GM12878 (cell line): ENCODE measurements around the gene MACROD2. TPM values are rescaled to one million over a fixed set of nuclear protein-coding genes. Genes with fewer than 3 reads are reported as not detected.

Source experiments
- ATAC-seq: fragments of 200-7000 bp; cut with Tn5 transposase; 3 replicates; pipeline ENCODE4 v1.9.1; 2020; ENCODE audit warnings: mild to moderate bottlenecking, moderate library complexity
- BruUV-seq: library from RNA; stranded (reverse); fragments of 400-500 nt; replicated peaks from 2 replicates; lab custom pipeline; 2021; lab: Mats Ljungman, UMichigan
- CTCF ChIA-PET: fragments of 300-600 bp; sonication (Branson Sonifier 250); formaldehyde crosslinking; extraction: SDS; loops from one replicate; lab custom pipeline; 2021; ENCODE audit warnings: inconsistent platforms; lab: Yijun Ruan, JAX
- POLR2A ChIA-PET: fragments of 350-600 bp; formaldehyde crosslinking; extraction: SDS; loops from one replicate; lab custom pipeline; 2021; ENCODE audit warnings: inconsistent platforms; lab: Charles Lee
- RAD21 ChIA-PET: fragments of 300-600 bp; sonication (Branson Sonifier 250); formaldehyde crosslinking; loops from one replicate; lab custom pipeline; 2023; ENCODE audit warnings: antibody characterized with exemption; ENCODE audit not compliant: unreplicated experiment; lab: Charles Lee
- SMC1A ChIA-PET: fragments of 300-600 bp; sonication (Branson Sonifier 250); formaldehyde crosslinking; loops from one replicate; lab custom pipeline; 2023; ENCODE audit not compliant: unreplicated experiment, uncharacterized antibody; lab: Charles Lee
- DNase-seq: peaks from one replicate; pipeline ENCODE4 v3.0.0-alpha.2; 2011; ENCODE audit warnings: low read depth, low spot score
- FAIRE-seq: peaks from 3 replicates; lab custom pipeline; 2011; peaks lifted over from hg19 to GRCh38; lab: Jason Lieb, UNC
- H2AFZ ChIP-seq: 2 replicates; pipeline ENCODE4 v1.6.0; 2011; ENCODE audit warnings: low read depth, low read length, control low read depth; ENCODE audit not compliant: control insufficient read depth
- H3K27ac ChIP-seq: 2 replicates; pipeline ENCODE4 v1.5.1; 2011; ENCODE audit warnings: control low read depth; ENCODE audit not compliant: control insufficient read depth, insufficient read depth
- H3K27me3 ChIP-seq, 2 experiments: replicated peaks in 1 of 2; 2 replicates each; pipeline versions ENCODE4 v1.6.0 to v1.6.1; 2011; ENCODE audit warnings: low read length in 1 of 2; ENCODE audit not compliant: control insufficient read depth in 2 of 2, insufficient read depth in 2 of 2
- H3K36me3 ChIP-seq, 2 experiments: 2 replicates each; pipeline ENCODE4 v1.5.1; 2011; ENCODE audit warnings: low read length in 1 of 2; ENCODE audit not compliant: control insufficient read depth in 2 of 2, insufficient read depth in 2 of 2
- H3K4me1 ChIP-seq: 2 replicates; pipeline ENCODE4 v1.6.1; 2011; ENCODE audit warnings: mild to moderate bottlenecking, low read length, moderate library complexity, mixed read lengths; ENCODE audit not compliant: control insufficient read depth, insufficient read depth
- H3K4me2 ChIP-seq: 2 replicates; pipeline ENCODE4 v1.6.0; 2011; ENCODE audit warnings: control low read depth; ENCODE audit not compliant: control insufficient read depth, insufficient read depth
- H3K4me3 ChIP-seq: fragments of 200-600 bp; sonication (generic); 2 replicates; pipeline ENCODE4 v1.5.1; 2016
- H3K79me2 ChIP-seq: 2 replicates; pipeline ENCODE4 v1.6.0; 2011; ENCODE audit warnings: low read length; ENCODE audit not compliant: control insufficient read depth, insufficient read depth
- H3K9ac ChIP-seq: 2 replicates; pipeline ENCODE4 v1.8.0; 2011; ENCODE audit warnings: low read length, control low read depth, mixed read lengths; ENCODE audit not compliant: control insufficient read depth, insufficient read depth
- H3K9me3 ChIP-seq: replicated peaks from 3 replicates; pipeline ENCODE4 v1.5.1; 2011; ENCODE audit warnings: mild to moderate bottlenecking, low read length; ENCODE audit not compliant: control insufficient read depth, insufficient read depth
- H4K20me1 ChIP-seq: 2 replicates; pipeline ENCODE4 v1.6.0; 2011; ENCODE audit not compliant: control insufficient read depth, insufficient read depth
- EP300 ChIP-seq, 2 experiments: fragments of 150-350 bp in 1 of 2; IDR thresholded peaks; 2 replicates each; pipeline ENCODE4 v1.6.1; 2011 to 2012; ENCODE audit warnings: low read depth in 2 of 2, low read length in 2 of 2, borderline replicate concordance in 1 of 2, improper control_type of control experiment in 1 of 2, inconsistent platforms in 1 of 2; ENCODE audit not compliant: control insufficient read depth in 1 of 2
- IRF3 ChIP-seq: fragments of 450-650 bp; IDR thresholded peaks from 2 replicates; pipeline ENCODE4 v1.6.1; 2014; ENCODE audit warnings: mild to moderate bottlenecking
- USF2 ChIP-seq: IDR thresholded peaks from 2 replicates; pipeline ENCODE4 v1.6.1; 2011; ENCODE audit warnings: low read depth, low read length, improper control_type of control experiment, borderline replicate concordance
- WGBS: methylation state at CpG from one replicate; pipeline ENCODE4 v1.1.6; 2016; ENCODE audit warnings: low lambda C conversion rate; ENCODE audit not compliant: insufficient replicate concordance, insufficient coverage; ENCODE audit errors: missing lambda C conversion rate; 5-methylcytosine and 5-hydroxymethylcytosine counted together
- in situ Hi-C: fragments of 300-500 bp; cut with MboI; formaldehyde crosslinking; loops from 9 replicates; pipeline ENCODE4 v1.14.3; 2018; ENCODE audit warnings: mixed read lengths
- intact Hi-C: fragments of 100-400 bp; cut with micrococcal nuclease; formaldehyde crosslinking; loops from one replicate; pipeline ENCODE4 v1.14.2; 2022; ENCODE audit not compliant: unreplicated experiment
- polyA plus RNA-seq, 11 experiments: library from polyadenylated mRNA; depleted of rRNA in 4 of 11; unstranded in 6 of 11; stranded (reverse) in 5 of 11; fragments of >200 nt; fragmentation: Nextera tagmentation in 4 of 11; fragmentation: Illumina TruSeq in 1 of 11; extraction: Ambion mirVana in 4 of 11; extraction: Trizol in 1 of 11; gene quantifications; 1 replicate in 1 of 11; 2 replicates in 10 of 11; pipeline versions ENCODE4 v1.2.1 to v1.2.3, GENCODE V29; 2011 to 2016; ENCODE audit warnings: inconsistent platforms in 2 of 11, missing spikeins in 2 of 11, low read depth in 1 of 11
- total RNA-seq, 4 experiments: library from RNA; depleted of rRNA in 3 of 4; stranded (reverse); fragments of >200 nt in 3 of 4; fragmentation: Illumina TruSeq in 1 of 4; extraction: Trizol in 1 of 4; gene quantifications; 2 replicates each; pipeline versions ENCODE4 v1.2.1 to v1.2.3, GENCODE V29; 2013 to 2021
- TF ChIP-seq, protein P1 (sequence below): IDR thresholded peaks from 2 replicates; pipeline ENCODE4 v1.6.1; 2012; ENCODE audit warnings: low read depth, low read length, improper control_type of control experiment

Gene MACROD2
- total and polyA plus RNA-seq, 10 of the 15 experiments (the other 5 are each of a cell fraction or from before 2014, with no cell fraction given), result 1.1 to 21.5 (median 2.2) TPM

GRCh38 chr20:15645816-15646215 is 1650.5 kb downstream of the MACROD2 start:
- H3K27ac ChIP-seq, result no peak overlapping the region
- intact Hi-C loops, result no loop called here
- no peak for ATAC-seq
- no peaks in the 10 kb centered on the region for H3K9me3 ChIP-seq
- H3K4me2 ChIP-seq, result no peak overlapping the region
- H3K36me3 ChIP-seq, result no peaks in the 10 kb centered on the region
- no peaks in the 10 kb centered on the region for H3K79me2 ChIP-seq
- in situ Hi-C loops, result no loop called here
- H2AFZ ChIP-seq, result no peak overlapping the region
- no peak for FAIRE-seq
- H4K20me1 ChIP-seq, result no peaks in the 10 kb centered on the region
- TF ChIP-seq, protein P1, sequence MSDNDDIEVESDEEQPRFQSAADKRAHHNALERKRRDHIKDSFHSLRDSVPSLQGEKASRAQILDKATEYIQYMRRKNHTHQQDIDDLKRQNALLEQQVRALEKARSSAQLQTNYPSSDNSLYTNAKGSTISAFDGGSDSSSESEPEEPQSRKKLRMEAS, result no peak
- TF ChIP-seq IRF3 (no peak), USF2 (no peak), EP300 (IDR thresholded peaks at IDR 0.05; ENCODE audit: borderline replicate concordance in 1 of 2, control insufficient read depth in 1 of 2, low read depth in 2 of 2, low read length in 2 of 2) (no peak)
- TF ChIP-seq, all 136 proteins: peak for 0
- BruUV-seq, result no TSS peak
- 47% methylated on average over 2 of the region's 2 CpGs for WGBS
- CTCF ChIA-PET, result interaction anchor here (1.0 kb wide), 1 partner anchor 10 kb away, joined by 3 read pairs; no protein-coding TSS in a partner anchor
- POLR2A ChIA-PET, result no interaction called here
- H3K9ac ChIP-seq, result no peak overlapping the region
- no peak overlapping the region for H3K4me3 ChIP-seq
- SMC1A ChIA-PET, result no interaction called here
- DNase-seq, result no peak
- H3K4me1 ChIP-seq, result no peaks in the 10 kb centered on the region
- H3K27me3 ChIP-seq, result no peaks in the 10 kb centered on the region
- RAD21 ChIA-PET, result no interaction called here
